AG10803 (cell line): Measurements from ENCODE around the gene TOPBP1.
A peak's percentile ranks its signal among the peaks of the same experiment; 100 is the strongest.

Experiments
- DNase-seq: peaks from one replicate; pipeline ENCODE4 v3.0.0; 2010; ENCODE audit warnings: low read depth
- H3K4me3 ChIP-seq: 2 replicates; pipeline ENCODE4 v1.5.1; 2011; ENCODE audit warnings: mild to moderate bottlenecking, low read length, control low read depth
- CTCF ChIP-seq: conservative IDR thresholded peaks from 2 replicates; pipeline ENCODE4 v1.5.1; 2011; ENCODE audit warnings: mild to moderate bottlenecking, low read length, control low read depth, inconsistent platforms

Gene TOPBP1

GRCh38 chr3:133662278-133662651 lies 524 bp upstream of the TOPBP1 start:
- peak; percentile 19; the same call in 1 of the 2 replicates for TF ChIP-seq CTCF
- peak; percentile 11 for DNase-seq
- H3K4me3 ChIP-seq = peak overlapping the region; percentile 92

DNA sequence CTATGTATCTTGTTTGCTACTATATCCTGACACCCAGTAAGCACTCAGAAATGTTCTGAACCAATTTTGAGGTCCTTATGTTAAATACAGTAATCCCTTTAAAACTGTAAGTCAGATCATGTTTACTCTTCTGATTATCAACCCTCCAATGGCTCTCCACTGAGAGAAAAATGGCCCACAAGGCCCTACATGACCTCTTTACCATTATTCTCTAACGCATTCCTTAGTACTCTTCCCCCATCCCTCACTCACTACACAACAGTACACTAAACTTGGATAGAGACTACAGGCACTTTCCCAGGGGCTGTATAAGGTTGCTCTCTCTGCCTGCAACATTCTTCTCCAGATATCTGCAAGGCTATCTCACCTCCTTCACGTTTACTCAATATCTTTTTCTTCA lies 1.9 kb downstream of the TOPBP1 start:
- DNase-seq = no peak
- TF ChIP-seq CTCF = no peak
- no peak overlapping the region for H3K4me3 ChIP-seq

GRCh38 chr3:133655731-133656515 lies 5.8 kb downstream of the TOPBP1 start:
- DNase-seq = no peak
- H3K4me3 ChIP-seq = no peak overlapping the region
- TF ChIP-seq CTCF = no peak

- no peak for TF ChIP-seq CTCF
- H3K4me3 ChIP-seq = no peak overlapping the region
- no peak for DNase-seq
These were observed 12.2 kb downstream of the TOPBP1 start for GRCh38 chr3:133649486-133650068.

GRCh38 chr3:133644768-133645167 lies 17.0 kb downstream of the TOPBP1 start:
- H3K4me3 ChIP-seq = no peak overlapping the region
- TF ChIP-seq CTCF = no peak
- DNase-seq = peak; percentile 68

GRCh38 chr3:133643611-133644010 lies 18.1 kb downstream of the TOPBP1 start:
- no peak for DNase-seq
- H3K4me3 ChIP-seq = no peak overlapping the region
- no peak for TF ChIP-seq CTCF

DNA sequence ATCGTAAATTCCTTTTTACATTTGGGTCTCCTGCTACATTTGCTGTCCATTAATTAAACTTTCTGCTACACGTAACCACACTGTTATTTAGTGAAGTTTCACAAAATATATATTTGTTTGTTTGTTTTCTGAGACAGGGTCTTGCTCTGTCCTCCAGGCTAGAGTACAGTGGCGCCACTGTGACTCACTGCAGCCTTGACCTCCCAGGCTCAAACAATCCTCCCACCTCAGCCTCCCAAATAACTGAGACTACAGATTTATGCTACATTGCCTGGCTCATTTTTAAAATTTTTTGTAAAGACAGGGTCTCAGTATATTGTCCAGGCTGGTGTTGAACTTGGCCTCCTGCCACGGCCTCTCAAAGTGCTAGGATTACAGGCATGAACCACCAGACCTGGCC lies 20.5 kb downstream of the TOPBP1 start:
- H3K4me3 ChIP-seq = no peak overlapping the region
- TF ChIP-seq CTCF = no peak
- no peak for DNase-seq
